Measurements from ENCODE around the gene RABGAP1L. TPM values are rescaled to one million over a fixed set of nuclear protein-coding genes. Genes with fewer than 3 reads are reported as not detected.

Gene RABGAP1L
- total and polyA plus RNA-seq, 2 of the 8 experiments (the other 6 are each of a cell fraction or from before 2014, with no cell fraction given) = 33.3 to 156 TPM

DNA sequence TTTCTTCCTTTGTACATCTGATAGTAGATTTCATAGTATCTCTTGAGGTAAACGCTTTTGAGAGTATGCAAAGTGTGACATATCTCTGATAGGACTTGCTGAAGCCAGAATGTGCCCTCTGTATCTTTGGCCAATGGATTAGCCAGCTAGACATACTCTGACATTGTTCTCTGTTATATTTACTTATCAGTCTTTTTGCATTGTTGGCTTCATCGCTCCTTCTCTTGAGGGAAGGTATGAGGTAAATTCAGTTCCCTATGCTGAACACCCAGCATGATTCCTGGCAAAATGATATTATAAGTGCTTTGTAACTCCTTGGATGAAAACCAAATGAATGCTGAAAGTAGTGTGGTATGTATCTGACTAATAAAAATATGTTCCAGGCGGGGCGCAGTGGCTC, 677.2 kb downstream of the RABGAP1L start:
- Histone ChIP-seq H3K9ac (replicated peaks in 1 of 4; ENCODE audit: extremely low read depth in 1 of 4, low read depth in 3 of 4, low read length in 3 of 4) (no peak overlapping the region), H3K23me2 (ENCODE audit: low read depth, low read length) (peaks cover 1% of the 10 kb centered on the region; the same call in 1 of the 2 replicates), H3K4me2 (ENCODE audit: insufficient read depth in 1 of 2, low read depth in 2 of 2, low read length in 2 of 2) (no peak overlapping the region), H3K36me3 (ENCODE audit: control insufficient read depth in 2 of 4, insufficient read depth in 4 of 4, low read length in 3 of 4) (no peaks in the 10 kb centered on the region), H2BK120ac (replicated peaks; ENCODE audit: low read depth, low read length) (no peak overlapping the region), H3K18ac (ENCODE audit: extremely low read depth, low read length) (no peak overlapping the region), H3K4ac (replicated peaks; ENCODE audit: insufficient read length, low read depth, low read length) (no peak overlapping the region), H3K79me1 (ENCODE audit: low read depth, low read length) (no peaks in the 10 kb centered on the region), H4K91ac (replicated peaks; ENCODE audit: insufficient read length, low read length) (no peak overlapping the region), H4K5ac (ENCODE audit: insufficient read length, low read depth, low read length) (no peak overlapping the region), H2BK15ac (ENCODE audit: low read length) (no peak overlapping the region), H3K9me3 (ENCODE audit: insufficient read depth in 2 of 2, low read depth in 1 of 2, low read length in 1 of 2) (no peaks in the 10 kb centered on the region), H3K27me3 (replicated peaks in 1 of 4; ENCODE audit: control insufficient read depth in 3 of 4, extremely low read depth in 1 of 4, insufficient read depth in 3 of 4, low read length in 3 of 4) (no peaks in the 10 kb centered on the region), H2AK5ac (ENCODE audit: low read depth, low read length) (no peak overlapping the region), H3K14ac (ENCODE audit: insufficient read length) (no peak overlapping the region), H2BK12ac (ENCODE audit: low read depth, low read length) (no peak overlapping the region), H3K27ac (ENCODE audit: low read depth, low read length) (no peak overlapping the region), H2BK20ac (ENCODE audit: low read length) (no peak overlapping the region), H4K8ac (ENCODE audit: extremely low read depth, insufficient read depth, low read length) (no peak overlapping the region), H4K20me1 (replicated peaks in 1 of 2; ENCODE audit: control insufficient read depth in 1 of 2, insufficient read depth in 2 of 2, low read length in 2 of 2) (no peaks in the 10 kb centered on the region), H3K4me1 (replicated peaks in 1 of 4; ENCODE audit: control insufficient read depth in 3 of 4, insufficient read depth in 4 of 4, low read length in 3 of 4) (no peaks in the 10 kb centered on the region), H3K23ac (ENCODE audit: insufficient read length) (no peak overlapping the region), H2AFZ (ENCODE audit: low read length) (no peak overlapping the region), H3K56ac (replicated peaks; ENCODE audit: insufficient read length, low read depth, low read length) (no peak overlapping the region), H2BK5ac (ENCODE audit: low read depth, low read length) (no peak overlapping the region), H3K4me3 (ENCODE audit: extremely low read depth in 1 of 4, insufficient read depth in 2 of 4, low read depth in 3 of 4, low read length in 4 of 4) (no peak overlapping the region), H3K79me2 (ENCODE audit: control insufficient read depth in 1 of 2, insufficient read depth in 2 of 2, low read length in 2 of 2) (no peaks in the 10 kb centered on the region)
- DNase-seq (ENCODE audit: low read depth in 1 of 2, low spot score in 2 of 2) (no peak), FAIRE-seq (no peak)
- CTCF ChIA-PET (ENCODE audit: partially characterized antibody) = interaction anchor here (0.6 to 1.8 kb wide), 3 partner anchors 17 to 147 kb away, joined by 3 read pairs; no protein-coding TSS in a partner anchor
- 87% methylated on average over 4 of the region's 4 CpGs; no CpG with 5 or more reads in 1 of the 2 experiments for WGBS, 2 experiments (ENCODE audit: extremely low coverage in 1 of 2, insufficient coverage in 1 of 2, insufficient read length in 1 of 2, insufficient replicate concordance in 2 of 2, low coverage in 1 of 2, low lambda C conversion rate in 2 of 2, missing lambda C conversion rate in 1 of 2)
- TF ChIP-seq HDAC2 (IDR thresholded peaks at IDR 0.05; ENCODE audit: borderline replicate concordance in 1 of 2, low read depth in 2 of 2, low read length in 2 of 2) = no peak
- no peak for TF ChIP-seq CEBPB (IDR thresholded peaks at IDR 0.05; ENCODE audit: low read depth, low read length)
- TF ChIP-seq RBBP5 (IDR thresholded peaks at IDR 0.05; ENCODE audit: borderline replicate concordance, low read depth, low read length) = no peak
- TF ChIP-seq ZNF274 (IDR thresholded peaks at IDR 0.05; ENCODE audit: borderline replicate concordance, extremely low read depth, low read length) = no peak
- no peak for TF ChIP-seq GABPA (IDR thresholded peaks at IDR 0.05; ENCODE audit: borderline replicate concordance, insufficient read depth, low read length)
- no peak for TF ChIP-seq PHF8 (conservative IDR thresholded peaks at IDR 0.05; ENCODE audit: low read depth, low read length)
- TF ChIP-seq POU5F1 (IDR thresholded peaks at IDR 0.05; ENCODE audit: low read depth, low read length) = no peak
- TF ChIP-seq EGR1 (IDR thresholded peaks at IDR 0.05; ENCODE audit: borderline replicate concordance, low read depth, low read length) = no peak
- no peak for TF ChIP-seq CHD2 (IDR thresholded peaks at IDR 0.05; ENCODE audit: low read length)
- TF ChIP-seq SP1 (IDR thresholded peaks at IDR 0.05; ENCODE audit: low read depth, low read length) = no peak
- TF ChIP-seq SIN3A (conservative IDR thresholded peaks at IDR 0.05 in 1 of 2, IDR thresholded peaks at IDR 0.05 in 1 of 2; ENCODE audit: low read depth in 1 of 2, low read length in 2 of 2) = no peak
- TF ChIP-seq CBX5 (IDR thresholded peaks at IDR 0.05; ENCODE audit: low read depth, low read length) = no peak
- no peak for TF ChIP-seq KDM1A (IDR thresholded peaks at IDR 0.05; ENCODE audit: borderline replicate concordance, low read length)
- POLR2A ChIA-PET (ENCODE audit: partially characterized antibody) = interaction anchor here (1.2 kb wide), 1 partner anchor 162 kb away, joined by 3 read pairs; no protein-coding TSS in a partner anchor

Measured in H1 (cell line).